Measurements from ENCODE around the gene STX7. TPM values are rescaled to one million over a fixed set of nuclear protein-coding genes. Genes with fewer than 3 reads are reported as not detected.
"Not testable (repeated sequence)": the region's sequence is repeated elsewhere in the genome, so short reads cannot be mapped to it uniquely, and the experiment has no call there.

STX7 gene
- total and polyA plus RNA-seq, 2 experiments from 2014 or later, result 47.2 to 59.8 TPM

DNA sequence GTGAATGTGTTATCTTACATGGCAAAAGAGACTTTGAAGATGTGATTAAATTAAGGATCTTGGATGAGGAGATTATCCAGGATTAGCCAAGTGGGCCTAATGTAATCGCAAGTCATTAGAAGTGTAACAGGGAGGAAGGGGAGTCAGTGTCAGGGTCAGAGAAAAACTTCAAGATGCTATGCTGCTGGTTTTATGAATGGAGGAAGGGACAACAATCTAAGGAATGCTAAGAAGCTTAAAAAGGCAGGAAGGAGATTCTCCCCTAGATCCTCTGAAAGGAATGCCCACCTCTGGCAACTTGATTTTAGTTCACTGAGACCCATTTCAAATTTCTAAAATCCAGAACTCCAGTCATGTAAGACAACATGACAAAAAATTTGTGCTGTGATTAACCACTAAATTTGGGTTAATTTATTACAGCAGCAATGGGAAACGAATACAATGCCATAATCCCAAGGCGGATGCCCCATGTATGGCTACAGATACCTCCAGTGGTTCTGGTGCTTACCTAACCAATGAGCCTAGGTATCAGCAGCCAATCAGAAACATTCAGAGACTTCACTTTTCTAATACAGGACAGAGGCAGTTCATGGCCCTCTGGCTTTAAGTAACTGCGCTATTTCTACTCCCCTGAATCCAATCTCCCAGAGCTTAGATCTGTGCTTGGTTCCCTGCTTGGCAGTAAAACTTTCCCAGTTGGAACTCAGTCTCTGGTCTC is 36.0 kb upstream of the STX7 start:
- H3K9me3 ChIP-seq (ENCODE audit: low read depth), result no peaks in the 10 kb centered on the region
- TF ChIP-seq EZH2phosphoT487 (IDR thresholded peaks at IDR 0.05; ENCODE audit: insufficient read depth, low read depth) (no peak), EZH2 (IDR thresholded peaks at IDR 0.05; ENCODE audit: insufficient read depth, poor library complexity, severe bottlenecking) (no peak)
- no peaks in the 10 kb centered on the region for H3K4me1 ChIP-seq (ENCODE audit: insufficient read depth)
- in situ Hi-C loops (cut with MboI), result loop anchor here (25.0 kb wide), 1 partner anchor 238 kb away; the partner anchor contains the start of gene SLC18B1
- no peak for DNase-seq
- no peak overlapping the region for H3K9ac ChIP-seq
- WGBS, 2 experiments (ENCODE audit: low coverage in 1 of 2, low lambda C conversion rate in 2 of 2, missing lambda C conversion rate in 2 of 2), result 77 to 80% methylated on average over 4 of the region's 4 CpGs
- H3K9me2 ChIP-seq (ENCODE audit: insufficient read depth), result no peaks in the 10 kb centered on the region
- H3K4me2 ChIP-seq (ENCODE audit: unreplicated experiment), result no peak overlapping the region
- H2AFZ ChIP-seq, result no peak overlapping the region
- H3F3A ChIP-seq (ENCODE audit: insufficient read depth), result no peaks in the 10 kb centered on the region
- H3K79me2 ChIP-seq (ENCODE audit: insufficient read depth), result no peaks in the 10 kb centered on the region
- no peak overlapping the region for H3K27ac ChIP-seq
- no peaks in the 10 kb centered on the region for H3K36me3 ChIP-seq (ENCODE audit: low read depth)
- H3K4me3 ChIP-seq, result no peak overlapping the region
- H3K27me3 ChIP-seq (replicated peaks; ENCODE audit: insufficient read depth), result peaks cover 50% of the 10 kb centered on the region
- no peaks in the 10 kb centered on the region for H4K20me1 ChIP-seq (ENCODE audit: insufficient read depth)

DNA sequence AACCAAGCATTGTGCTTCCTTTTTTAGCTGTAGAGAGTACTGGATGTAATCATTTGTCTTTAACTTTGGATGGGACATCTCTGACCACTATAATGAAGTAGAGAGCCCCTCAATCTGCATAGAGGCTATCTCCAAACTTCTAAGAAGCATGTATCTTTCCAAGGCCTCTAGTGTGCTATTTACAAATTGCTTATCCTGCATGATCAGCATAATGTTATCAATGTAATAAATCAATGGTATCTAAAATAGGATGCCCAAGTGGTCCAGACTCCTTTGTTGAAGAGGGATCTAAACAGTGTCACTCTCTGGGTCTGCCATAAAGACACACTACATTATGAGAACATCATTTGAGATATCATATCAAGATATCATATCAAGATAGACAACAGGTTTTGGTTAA is 31.9 kb upstream of the STX7 start:
- Histone ChIP-seq H3K4me3 (no peak overlapping the region), H2AFZ (no peak overlapping the region), H3F3A (ENCODE audit: insufficient read depth) (no peaks in the 10 kb centered on the region), H3K36me3 (ENCODE audit: low read depth) (no peaks in the 10 kb centered on the region), H4K20me1 (ENCODE audit: insufficient read depth) (no peaks in the 10 kb centered on the region), H3K9me3 (ENCODE audit: low read depth) (no peaks in the 10 kb centered on the region), H3K9ac (no peak overlapping the region), H3K4me2 (ENCODE audit: unreplicated experiment) (no peak overlapping the region), H3K27ac (no peak overlapping the region), H3K4me1 (ENCODE audit: insufficient read depth) (no peaks in the 10 kb centered on the region), H3K9me2 (ENCODE audit: insufficient read depth) (no peaks in the 10 kb centered on the region), H3K27me3 (replicated peaks; ENCODE audit: insufficient read depth) (peaks cover 54% of the 10 kb centered on the region), H3K79me2 (ENCODE audit: insufficient read depth) (no peaks in the 10 kb centered on the region)
- no peak for TF ChIP-seq EZH2 (IDR thresholded peaks at IDR 0.05; ENCODE audit: insufficient read depth, poor library complexity, severe bottlenecking)
- TF ChIP-seq EZH2phosphoT487 (IDR thresholded peaks at IDR 0.05; ENCODE audit: insufficient read depth, low read depth), result no peak
- DNase-seq, result no peak
- in situ Hi-C loops (cut with MboI), result loop anchor here (25.0 kb wide), 1 partner anchor 242 kb away; the partner anchor contains the start of gene SLC18B1

DNA sequence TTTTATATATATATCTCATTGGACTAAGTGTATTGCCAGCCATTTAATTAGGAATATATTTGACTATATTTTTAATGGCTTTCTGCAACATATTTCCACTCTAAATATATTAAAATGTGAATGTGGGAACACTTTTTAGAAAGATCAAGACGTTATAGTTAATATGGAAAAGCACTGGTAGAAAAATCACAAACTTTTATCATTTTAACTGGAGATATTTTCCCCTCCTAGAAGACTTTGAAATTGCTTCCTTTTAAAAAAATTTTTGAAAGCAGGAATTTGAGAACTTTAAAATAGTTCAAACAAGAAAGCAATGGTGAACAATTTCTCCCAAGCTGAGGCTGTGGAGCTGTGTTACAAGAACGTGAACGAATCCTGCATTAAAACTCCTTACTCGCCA is 25.1 kb upstream of the STX7 start, which contains the start of gene TAAR9:
TSS of gene TAAR9 (plus strand) at position 301 of the 400 bp plus-strand sequence. CDS start at position 314, 13 bp downstream.
- no peak for TF ChIP-seq EZH2phosphoT487 (IDR thresholded peaks at IDR 0.05; ENCODE audit: insufficient read depth, low read depth)
- no peak for TF ChIP-seq EZH2 (IDR thresholded peaks at IDR 0.05; ENCODE audit: insufficient read depth, poor library complexity, severe bottlenecking)
- Histone ChIP-seq H3K36me3 (ENCODE audit: low read depth) (no peaks in the 10 kb centered on the region), H3K9ac (no peak within 1 kb of the TSS), H3K9me3 (ENCODE audit: low read depth) (no peaks in the 10 kb centered on the region), H3K9me2 (ENCODE audit: insufficient read depth) (no peaks in the 10 kb centered on the region), H3K4me1 (ENCODE audit: insufficient read depth) (no peaks in the 10 kb centered on the region), H3K27ac (no peak within 1 kb of the TSS), H2AFZ (no peak within 1 kb of the TSS), H3K79me2 (ENCODE audit: insufficient read depth) (no peaks in the 10 kb centered on the region), H3K27me3 (replicated peaks; ENCODE audit: insufficient read depth) (peaks cover 57% of the 10 kb centered on the region), H3K4me2 (ENCODE audit: unreplicated experiment) (no peak within 1 kb of the TSS), H3F3A (ENCODE audit: insufficient read depth) (no peaks in the 10 kb centered on the region), H3K4me3 (no peak within 1 kb of the TSS), H4K20me1 (ENCODE audit: insufficient read depth) (no peaks in the 10 kb centered on the region)
- DNase-seq, result no peak
- 29 to 33% methylated on average over 4 of the region's 4 CpGs for WGBS, 2 experiments (ENCODE audit: low coverage in 1 of 2, low lambda C conversion rate in 2 of 2, missing lambda C conversion rate in 2 of 2)
- in situ Hi-C loops (cut with MboI), result loop anchor here (25.0 kb wide), 1 partner anchor 249 kb away; the partner anchor contains the start of gene SLC18B1

DNA sequence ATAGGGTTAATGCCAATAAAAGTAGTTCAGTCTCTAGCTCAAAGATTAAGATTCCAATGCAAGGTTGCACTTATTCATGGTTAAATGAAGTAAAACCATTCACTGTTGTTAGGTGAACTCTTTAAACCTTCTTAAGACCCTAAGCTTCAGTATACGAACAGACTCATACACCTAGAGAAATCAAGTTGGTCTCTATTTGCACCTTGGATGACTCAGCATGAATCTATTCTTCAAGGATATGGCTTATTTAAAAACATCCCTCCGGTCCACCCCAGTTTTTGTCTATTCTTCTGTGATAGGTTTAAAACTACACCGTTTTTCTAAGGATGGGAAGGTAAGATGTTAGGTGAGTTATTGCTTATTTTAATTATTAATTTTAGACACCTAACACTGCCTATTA is 24.2 kb upstream of the STX7 start:
- Histone ChIP-seq H3K79me2 (ENCODE audit: insufficient read depth) (no peaks in the 10 kb centered on the region), H3K9me3 (ENCODE audit: low read depth) (no peaks in the 10 kb centered on the region), H3K27me3 (replicated peaks; ENCODE audit: insufficient read depth) (peaks cover 49% of the 10 kb centered on the region), H3F3A (ENCODE audit: insufficient read depth) (no peaks in the 10 kb centered on the region), H3K4me2 (ENCODE audit: unreplicated experiment) (no peak overlapping the region), H3K9ac (no peak overlapping the region), H3K4me1 (ENCODE audit: insufficient read depth) (no peaks in the 10 kb centered on the region), H2AFZ (no peak overlapping the region), H4K20me1 (ENCODE audit: insufficient read depth) (no peaks in the 10 kb centered on the region), H3K27ac (no peak overlapping the region), H3K4me3 (no peak overlapping the region), H3K36me3 (ENCODE audit: low read depth) (no peaks in the 10 kb centered on the region), H3K9me2 (ENCODE audit: insufficient read depth) (no peaks in the 10 kb centered on the region)
- TF ChIP-seq EZH2 (IDR thresholded peaks at IDR 0.05; ENCODE audit: insufficient read depth, poor library complexity, severe bottlenecking) (no peak), EZH2phosphoT487 (IDR thresholded peaks at IDR 0.05; ENCODE audit: insufficient read depth, low read depth) (no peak)
- no peak for DNase-seq
- 73 to 85% methylated on average over 3 of the region's 3 CpGs for whole genome bisulfite sequencing, 2 experiments (ENCODE audit: low coverage in 1 of 2, low lambda C conversion rate in 2 of 2, missing lambda C conversion rate in 2 of 2)
- in situ Hi-C loops (cut with MboI), result loop anchor here (25.0 kb wide), 1 partner anchor 250 kb away; the partner anchor contains the start of gene SLC18B1

DNA sequence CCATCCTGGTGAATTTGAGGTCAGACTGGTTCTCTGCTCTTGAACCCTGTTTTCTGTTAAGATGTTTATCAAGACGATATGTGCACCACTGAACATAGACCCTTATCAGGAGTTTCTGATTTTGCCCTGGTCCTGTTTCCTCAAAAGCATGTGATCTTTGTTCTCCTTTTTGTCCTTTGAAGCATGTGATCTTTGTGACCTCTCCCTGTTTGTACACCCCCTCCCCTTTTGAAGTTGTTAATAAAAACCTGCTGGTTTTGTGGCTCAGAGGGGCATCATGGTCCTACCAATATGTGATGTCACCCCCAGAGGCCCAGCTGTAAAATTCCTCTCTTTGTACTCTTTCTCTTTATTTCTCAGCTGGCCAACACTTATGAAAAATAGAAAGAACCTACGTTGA is 21.6 kb upstream of the STX7 start:
- not testable (repeated sequence) for H3K4me2 ChIP-seq (ENCODE audit: unreplicated experiment); H3K4me1 ChIP-seq (ENCODE audit: insufficient read depth); H3K9me3 ChIP-seq (ENCODE audit: low read depth); H3K36me3 ChIP-seq (ENCODE audit: low read depth); H2AFZ ChIP-seq; H3K9ac ChIP-seq; H3K9me2 ChIP-seq (ENCODE audit: insufficient read depth); DNase-seq; H3F3A ChIP-seq (ENCODE audit: insufficient read depth); H3K27ac ChIP-seq; H4K20me1 ChIP-seq (ENCODE audit: insufficient read depth); H3K4me3 ChIP-seq; H3K79me2 ChIP-seq (ENCODE audit: insufficient read depth)
- in situ Hi-C loops (cut with MboI), result loop anchor here (25.0 kb wide), 1 partner anchor 253 kb away; the partner anchor contains the start of gene SLC18B1
- 25 to 27% methylated on average over 2 of the region's 2 CpGs for whole genome bisulfite sequencing, 2 experiments (ENCODE audit: low coverage in 1 of 2, low lambda C conversion rate in 2 of 2, missing lambda C conversion rate in 2 of 2)
- H3K27me3 ChIP-seq (replicated peaks; ENCODE audit: insufficient read depth), result peaks cover 24% of the 10 kb centered on the region; the same call in 1 of the 2 replicates

All from GM23248 (cell line).